NCI-H524 (cell line): ENCODE measurements around the gene CYFIP2.

Experiments used
- DNase-seq, 2 experiments: peaks; one replicate each; lab custom pipeline; 2025; lab: John Stamatoyannopoulos, UW

CYFIP2 gene

DNA sequence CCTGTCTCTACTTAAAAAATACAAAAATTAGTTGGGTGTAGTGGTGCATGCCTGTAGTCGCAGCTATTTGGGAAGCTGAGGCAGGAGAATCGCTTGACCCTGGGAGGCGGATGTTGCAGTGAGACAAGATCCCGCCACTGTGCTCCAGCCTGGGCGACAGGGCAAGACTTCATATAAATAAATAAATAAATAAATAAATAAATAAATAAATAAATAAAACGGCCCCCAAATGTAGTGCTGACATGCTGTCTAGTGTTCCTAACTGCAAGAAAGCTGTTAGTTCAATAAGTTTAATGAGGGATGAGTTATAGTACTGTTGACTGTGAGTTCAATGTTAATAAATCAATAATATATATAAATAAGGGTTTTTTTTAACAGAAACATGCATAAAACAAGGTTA is 7.5 kb upstream of the CYFIP2 start:
- no peak for DNase-seq

DNA sequence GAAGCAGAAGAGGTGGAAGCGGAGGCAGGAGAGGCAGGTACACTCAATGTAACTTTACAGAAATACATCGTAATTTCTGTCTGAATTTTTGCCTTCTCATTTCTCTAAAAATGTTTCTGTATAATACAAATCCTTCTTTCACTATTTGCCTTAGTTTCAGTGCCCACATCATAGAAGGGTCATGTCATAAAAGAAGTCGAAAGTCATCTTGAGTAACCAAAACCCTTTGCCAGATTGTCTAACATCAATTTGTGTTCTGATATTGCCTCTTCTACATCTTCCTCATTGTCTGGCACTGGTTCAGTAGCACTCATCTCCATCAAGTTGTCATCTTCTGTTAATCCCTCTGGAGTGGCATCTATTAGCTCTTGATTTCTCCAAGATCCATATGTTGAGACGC is 6.2 kb upstream of the CYFIP2 start:
- DNase-seq, result peak; percentile 97 to 98

DNA sequence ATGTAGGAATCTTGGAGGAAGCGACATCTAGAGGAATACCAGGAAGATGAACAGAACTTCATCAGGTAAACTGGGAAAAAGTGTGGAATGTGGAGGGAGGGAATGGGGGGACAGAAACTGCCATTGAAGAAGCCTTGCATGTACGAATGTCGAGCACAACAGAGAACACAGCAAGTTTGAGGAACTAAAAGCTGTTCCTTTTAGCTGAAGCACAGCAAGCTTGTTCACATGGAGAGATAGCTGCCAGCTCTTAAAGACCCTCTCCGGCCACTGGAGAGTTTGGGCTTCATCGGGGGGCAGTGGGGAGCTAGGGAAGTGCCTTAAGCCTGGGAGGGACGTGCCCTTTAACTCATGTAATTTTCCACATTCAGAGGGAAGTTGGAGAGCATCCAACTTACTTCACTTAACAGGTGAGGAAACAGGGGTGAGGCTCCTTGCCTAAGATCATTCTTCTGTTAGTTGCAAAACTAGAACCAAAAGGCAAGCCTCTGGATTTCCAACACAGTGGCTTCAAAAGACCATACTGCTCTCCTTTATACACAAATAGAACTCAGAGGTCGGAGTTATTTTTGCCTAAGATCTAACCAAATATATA is 2.3 kb upstream of the CYFIP2 start:
- DNase-seq, result no peak

DNA sequence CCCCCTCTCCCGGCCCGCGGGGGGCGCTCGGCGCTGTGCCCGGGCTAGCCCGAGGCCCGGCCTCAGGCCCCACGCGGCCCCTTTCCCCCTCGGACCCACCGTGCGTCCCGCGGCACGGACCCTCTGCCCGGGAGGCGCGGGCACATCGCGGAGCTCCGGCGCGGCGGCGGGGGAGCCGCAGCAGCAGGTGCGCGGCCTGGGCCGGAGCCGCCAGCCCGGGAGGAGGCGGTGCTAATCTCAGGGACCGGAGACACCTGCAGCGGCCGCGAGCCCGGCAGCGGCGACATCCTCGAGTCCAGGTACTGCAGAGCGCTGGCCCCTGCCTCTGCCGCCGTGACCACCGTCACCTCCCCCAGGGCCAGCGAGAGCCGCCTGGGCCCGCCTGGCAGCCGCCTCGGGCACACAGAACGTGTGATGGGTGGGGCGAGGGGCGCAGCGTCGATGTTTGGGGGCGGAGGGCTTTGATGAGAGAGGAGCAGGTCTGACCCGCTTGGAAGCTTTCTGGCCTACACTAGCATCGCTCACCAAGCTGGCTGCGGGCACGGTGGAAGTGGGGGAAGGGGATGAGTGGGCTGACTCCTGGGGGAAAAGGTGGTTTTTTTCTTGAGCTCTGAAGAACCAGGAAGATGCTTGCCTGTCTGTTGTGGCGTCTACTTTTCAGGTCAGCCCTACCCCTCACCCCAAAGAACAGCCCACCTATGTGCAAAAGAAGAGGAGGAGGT is 524 bp downstream of the CYFIP2 start:
- DNase-seq, result no peak

DNA sequence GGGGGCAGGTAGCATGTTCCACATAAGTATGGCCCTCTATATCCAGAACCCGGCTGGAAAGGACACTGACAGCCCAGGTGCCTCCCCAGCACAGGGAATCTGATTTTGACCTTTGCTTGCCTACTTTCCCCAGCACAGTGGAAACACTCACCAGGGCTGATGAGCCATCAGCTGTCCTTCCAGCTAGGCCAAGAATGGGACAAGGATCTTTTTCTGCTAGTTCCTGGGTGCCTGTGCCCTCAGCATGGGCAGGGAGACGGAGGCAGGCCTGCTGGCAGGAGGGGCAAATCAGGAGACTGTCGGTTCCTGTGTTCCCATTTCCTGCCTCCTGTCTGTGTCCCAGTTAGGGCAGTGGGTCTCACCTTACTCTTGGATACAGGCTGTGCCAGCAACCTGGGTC is 1.1 kb downstream of the CYFIP2 start:
- DNase-seq, result no peak

DNA sequence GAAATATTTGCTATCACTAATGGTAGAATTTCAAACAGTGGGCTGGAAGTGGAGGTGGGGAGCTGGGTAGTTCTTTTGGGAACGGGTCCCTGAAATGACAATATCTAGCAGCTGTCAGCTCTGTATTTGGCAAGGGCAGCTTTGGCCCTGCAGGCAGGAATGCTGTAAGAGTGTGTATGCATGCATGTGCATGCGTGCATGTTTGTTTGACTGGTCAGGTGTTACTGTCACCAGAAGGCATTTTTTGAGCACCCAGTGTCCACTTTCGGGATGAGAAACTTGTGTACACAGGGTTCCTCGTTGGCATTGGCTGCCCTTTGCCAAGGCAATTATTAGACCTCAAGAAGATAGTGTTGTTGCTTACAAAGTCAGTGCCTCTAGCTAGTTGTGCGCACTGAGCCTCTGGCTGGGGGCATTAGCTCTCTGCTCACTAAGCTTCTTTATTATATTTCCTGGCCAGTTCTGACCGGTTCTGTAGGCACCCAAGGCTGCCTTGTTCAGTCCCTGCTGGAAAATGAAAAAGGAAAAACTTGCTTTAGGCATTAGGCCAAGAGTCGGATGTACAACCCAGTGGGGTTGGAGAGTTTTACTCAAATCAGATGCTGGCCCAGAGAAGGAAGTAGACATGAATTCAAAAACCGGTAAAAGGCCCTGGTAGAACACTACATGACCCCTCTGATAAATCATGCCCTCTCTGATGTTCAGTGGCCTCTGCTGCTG is 2.0 kb downstream of the CYFIP2 start:
- DNase-seq, result no peak

DNA sequence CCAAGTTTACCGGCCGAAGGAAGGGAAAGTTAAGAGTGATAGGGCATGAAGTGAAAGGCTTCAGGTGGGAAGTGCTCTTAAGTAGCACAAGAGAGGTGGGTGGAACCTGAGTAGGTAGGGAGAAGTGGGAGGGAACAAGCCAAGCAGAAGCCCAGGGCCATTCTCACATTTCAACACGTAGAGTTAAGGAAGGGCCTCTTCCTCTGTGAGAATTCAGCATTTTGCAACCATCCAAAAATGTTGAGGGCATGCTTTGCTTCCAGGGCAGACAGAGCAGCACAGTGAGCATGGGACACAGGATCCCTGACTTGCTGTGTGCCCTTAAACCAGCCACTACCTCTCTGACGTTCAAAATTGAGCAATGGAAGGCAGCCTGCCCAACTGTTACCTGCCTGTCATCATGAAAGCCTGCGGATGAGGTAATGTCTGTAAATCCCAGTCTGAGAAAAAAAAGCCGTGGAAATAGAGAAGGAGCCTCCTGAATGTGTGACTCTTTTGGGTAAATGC is 3.3 kb downstream of the CYFIP2 start:
- no peak for DNase-seq

DNA sequence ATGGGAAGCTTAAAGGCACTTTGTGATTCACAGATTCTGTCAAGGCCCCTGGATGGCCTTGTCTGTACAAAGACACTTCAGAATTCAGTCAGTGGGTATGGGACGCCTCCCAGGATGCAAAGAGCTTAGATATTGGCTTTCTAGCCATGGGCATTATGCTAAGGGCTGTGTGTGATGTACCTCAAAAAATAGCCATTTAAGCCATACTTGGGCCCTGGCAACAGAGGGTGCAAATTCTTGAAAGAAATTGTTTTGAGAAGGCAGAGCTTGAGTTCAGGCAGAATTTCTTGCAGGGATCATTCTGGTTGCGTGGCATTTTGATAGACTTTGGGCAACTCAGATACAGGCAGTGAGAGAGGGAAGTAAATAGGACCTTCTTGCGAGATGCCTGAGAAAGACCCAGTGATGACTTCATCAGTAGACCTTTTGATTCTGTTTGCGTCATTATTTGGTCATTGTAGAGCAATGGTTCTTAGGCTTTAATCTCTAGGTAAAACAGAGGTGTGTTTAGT is 3.9 kb downstream of the CYFIP2 start:
- no peak for DNase-seq

DNA sequence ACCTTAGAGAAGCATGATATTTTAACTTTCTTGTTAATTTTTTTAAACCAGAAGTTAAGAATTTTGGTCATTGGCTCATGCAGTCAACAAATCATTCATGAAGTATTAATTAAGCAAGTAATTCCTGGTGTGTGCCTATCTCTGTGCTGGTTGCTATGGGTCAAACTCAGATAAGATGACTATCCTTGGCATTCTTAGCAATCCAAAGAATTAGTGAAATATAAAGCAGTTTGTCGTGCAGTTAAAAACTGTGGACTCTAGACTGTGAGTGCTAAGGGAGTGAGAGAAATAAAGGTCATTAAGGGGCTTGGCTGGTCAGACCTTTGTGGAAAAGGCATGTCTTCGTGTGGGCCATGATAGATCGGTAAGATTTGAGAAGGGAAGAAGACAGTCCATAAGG is 4.8 kb downstream of the CYFIP2 start:
- DNase-seq, result no peak

DNA sequence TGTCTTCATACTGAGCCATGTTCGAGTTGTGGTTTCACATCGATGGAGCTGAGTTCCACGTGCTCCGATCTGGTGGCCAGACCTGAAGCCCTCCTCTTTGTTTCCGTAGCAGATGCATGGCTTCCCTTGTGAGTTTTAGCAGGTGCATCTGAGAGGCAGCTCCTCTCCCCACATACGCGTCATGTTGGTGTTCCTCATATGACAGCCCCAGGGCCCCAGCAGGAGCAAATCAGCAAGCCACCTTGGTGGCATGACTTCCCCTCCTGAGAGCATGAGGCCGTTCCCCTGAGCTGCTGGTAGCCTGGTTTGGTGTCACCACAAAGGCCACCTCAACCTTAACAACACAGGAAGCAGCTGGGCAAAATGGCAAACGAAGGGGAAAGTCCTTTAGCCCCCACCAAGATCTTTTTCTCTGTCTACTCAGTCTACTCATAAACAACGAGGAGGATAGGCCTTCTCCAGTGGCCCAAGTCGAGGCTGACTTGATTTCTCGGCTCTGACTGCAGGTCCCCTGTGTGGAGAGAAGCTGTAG is 5.9 kb downstream of the CYFIP2 start:
- DNase-seq, result no peak

DNA sequence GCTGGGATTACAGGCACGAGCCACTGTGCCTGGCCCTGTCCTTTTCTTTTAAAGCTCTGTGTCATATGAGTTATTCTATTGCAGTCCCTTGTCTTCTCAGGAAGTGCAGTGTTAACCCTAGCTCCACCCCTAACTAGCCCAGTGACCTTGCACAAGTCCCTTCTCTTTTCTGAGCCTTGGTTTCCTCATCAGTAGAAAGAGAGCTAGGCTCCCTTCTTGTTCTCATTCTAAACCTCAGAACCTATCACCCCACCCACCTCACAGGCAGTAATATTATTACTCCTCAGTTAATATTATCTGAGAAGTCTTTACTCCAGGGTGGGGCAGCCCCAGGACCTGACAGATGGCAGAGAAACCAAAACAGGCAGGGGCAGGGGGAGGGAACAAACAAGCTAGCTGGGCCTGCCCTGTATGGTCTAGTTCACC is 7.2 kb downstream of the CYFIP2 start:
- peak in 1 of 2 experiments; percentile 28 for DNase-seq

DNA sequence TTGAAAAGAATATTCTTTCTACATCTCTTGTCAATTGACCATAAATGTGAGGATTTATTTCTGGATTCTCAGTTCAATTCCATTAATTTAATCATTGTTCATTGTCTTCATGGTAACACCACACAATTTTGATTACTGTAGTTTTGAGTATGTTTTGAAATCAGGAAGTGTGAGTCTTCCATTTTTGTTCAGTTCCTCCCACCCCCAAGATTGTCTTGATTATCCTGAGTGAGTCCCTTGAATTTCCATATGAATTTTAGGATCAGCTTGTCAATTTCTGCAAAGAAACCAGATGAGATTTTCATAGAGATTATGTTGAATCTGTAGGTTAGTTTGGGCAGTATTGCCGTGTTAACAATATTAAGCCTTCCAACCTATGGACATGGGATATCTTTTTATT is 9.5 kb downstream of the CYFIP2 start:
- no peak for DNase-seq

DNA sequence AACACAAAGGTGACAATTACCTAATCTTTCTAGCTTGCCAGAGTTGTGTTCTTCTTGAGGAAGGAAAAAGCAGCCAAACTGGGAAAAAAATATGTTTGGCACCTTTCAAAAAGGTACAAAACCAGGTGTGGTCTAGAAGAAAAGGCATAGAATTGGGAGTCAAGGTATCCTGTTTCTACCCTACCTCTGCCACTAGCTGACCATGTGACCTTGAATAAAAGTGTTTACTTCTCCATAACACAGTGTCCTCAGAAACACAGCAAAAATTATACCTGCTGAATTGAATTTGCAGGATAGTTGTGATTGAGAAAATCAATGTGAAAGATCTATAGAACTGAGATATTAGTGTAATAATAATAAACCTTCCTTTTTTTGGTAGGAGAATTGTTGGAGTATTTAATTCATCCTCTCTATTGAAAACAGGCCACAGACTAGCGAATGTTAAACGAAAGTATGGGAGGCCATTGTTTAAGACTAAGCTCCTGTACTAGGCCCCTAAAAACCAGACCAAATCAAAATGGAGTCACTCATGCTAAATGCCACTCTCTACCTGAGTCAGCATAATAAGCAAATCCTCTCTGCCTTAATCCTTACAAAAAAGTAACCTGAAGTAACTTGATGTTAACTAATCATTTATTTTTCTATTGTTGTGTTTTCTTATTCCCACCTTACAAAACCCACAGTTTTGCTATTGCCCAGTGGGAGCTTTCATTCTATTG is 12.6 kb downstream of the CYFIP2 start:
- DNase-seq, result no peak

DNA sequence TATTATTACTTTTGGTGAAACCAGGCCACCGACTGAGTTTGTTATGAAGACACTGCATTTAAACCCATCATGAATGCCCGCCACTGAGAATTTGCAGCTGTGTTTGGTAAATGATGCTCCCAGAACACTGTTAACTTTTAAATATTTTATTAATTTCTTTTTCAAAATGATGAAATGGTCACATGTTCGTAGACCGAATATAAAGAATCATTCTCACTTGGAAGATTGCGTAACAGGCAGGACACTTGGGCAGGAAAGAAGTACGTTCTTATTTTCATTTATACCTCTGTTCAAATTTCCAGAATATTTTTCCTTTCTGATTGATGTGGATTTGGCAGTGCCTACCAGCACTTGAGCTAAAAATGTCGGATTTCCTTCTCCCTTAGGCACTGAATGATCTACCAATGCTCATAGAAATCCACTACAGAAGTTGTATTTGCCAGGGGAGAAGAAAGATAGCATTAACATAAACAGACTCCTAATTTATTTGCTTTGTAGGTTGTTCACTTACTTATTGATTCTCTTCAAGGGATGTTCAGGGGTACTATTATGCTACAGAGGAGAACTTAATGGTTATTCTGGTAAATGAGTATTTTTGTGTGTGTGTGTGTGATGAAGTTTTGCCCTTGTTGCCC is 13.8 kb downstream of the CYFIP2 start:
- no peak for DNase-seq

DNA sequence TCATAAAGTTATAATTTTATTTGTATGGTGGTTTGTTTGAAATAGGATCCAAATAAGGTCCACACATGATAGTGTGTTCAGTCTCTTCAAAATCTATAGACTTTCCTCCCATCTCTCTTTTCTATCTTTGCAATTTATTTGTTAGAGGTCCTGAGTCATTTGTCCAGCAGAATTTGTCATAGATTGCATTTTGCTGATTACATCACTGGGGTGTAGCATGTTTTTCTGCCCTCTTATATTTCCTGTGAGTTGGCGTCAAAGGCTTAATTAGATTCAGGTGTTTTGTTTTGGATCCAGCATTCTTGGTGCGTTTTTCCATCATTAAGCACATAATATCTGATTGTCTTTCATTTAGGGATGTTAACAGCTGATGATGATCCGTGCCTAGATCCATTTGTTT is 15.0 kb downstream of the CYFIP2 start:
- DNase-seq, result no peak

DNA sequence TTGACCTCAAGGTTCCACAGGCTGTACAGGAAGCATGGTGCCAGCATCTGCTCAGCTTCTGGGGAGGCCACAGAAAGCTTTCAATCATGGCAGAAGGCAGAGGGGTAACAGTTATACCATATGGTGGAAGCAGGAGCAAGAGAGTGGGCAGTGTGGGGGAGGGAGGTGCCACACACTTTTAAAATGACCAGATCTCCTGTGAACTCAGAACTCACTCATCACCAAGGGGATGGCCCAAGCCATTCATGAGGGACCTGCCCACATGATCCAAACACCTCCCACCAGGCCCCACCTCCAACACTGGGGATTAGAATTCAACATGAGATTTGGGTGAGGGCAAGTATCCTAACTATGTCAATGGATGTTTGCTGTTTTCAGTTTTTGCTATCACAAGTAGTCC is 16.2 kb downstream of the CYFIP2 start:
- DNase-seq, result no peak

DNA sequence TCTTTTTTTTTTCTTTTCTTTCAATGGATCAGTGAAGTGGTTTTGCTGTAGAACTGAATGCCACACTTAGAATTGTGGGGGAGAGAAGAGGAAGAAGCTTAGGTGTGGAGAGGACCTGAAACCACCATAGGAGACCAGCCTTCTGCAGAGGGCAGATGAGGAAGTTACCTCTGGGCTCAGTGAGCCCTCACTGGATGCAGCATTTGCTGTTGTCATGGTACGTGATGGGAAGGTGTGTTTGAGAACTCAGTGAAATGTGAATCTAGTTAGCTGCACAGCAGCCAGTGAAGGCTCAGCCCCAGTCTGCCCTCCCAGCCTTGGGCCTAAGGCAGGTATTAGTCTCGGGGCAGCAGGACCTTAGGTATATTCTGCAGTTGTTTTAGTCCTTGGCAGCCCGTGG is 17.5 kb downstream of the CYFIP2 start:
- DNase-seq, result no peak

DNA sequence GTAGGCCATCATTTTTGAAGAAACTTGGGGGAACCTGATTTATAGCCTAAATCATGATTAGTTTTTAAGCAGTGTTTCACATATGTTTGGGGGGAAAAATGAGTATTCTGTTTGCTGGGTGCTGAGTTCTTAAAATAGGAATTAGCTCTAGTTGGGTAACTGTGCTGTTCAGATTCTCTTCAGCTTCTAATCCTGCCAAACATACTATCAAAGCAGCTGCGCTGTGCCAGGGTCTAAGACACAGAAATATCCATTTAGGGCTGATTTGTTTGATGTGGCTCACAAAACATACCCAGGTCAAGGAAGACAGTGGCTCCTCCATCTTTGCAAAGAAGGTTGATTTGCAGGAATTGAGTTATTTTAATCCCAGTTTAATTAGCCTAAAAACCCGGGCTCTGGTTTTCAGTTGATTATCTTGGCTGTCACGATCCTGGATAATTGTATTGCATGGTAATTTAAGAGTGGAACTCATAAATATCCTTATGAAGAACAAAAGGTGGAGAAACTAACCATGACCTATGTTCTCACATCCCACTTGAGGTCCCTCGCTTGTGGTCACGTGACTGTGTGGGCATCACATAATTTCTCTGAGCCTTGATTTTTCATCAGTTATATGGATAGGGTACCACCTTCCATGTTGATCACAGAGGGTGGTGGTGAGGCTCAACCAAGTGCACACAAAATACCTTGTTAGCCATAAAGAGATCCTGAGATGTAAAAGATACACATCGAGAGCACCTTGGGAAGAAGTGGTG is 18.7 kb downstream of the CYFIP2 start:
- no peak for DNase-seq

DNA sequence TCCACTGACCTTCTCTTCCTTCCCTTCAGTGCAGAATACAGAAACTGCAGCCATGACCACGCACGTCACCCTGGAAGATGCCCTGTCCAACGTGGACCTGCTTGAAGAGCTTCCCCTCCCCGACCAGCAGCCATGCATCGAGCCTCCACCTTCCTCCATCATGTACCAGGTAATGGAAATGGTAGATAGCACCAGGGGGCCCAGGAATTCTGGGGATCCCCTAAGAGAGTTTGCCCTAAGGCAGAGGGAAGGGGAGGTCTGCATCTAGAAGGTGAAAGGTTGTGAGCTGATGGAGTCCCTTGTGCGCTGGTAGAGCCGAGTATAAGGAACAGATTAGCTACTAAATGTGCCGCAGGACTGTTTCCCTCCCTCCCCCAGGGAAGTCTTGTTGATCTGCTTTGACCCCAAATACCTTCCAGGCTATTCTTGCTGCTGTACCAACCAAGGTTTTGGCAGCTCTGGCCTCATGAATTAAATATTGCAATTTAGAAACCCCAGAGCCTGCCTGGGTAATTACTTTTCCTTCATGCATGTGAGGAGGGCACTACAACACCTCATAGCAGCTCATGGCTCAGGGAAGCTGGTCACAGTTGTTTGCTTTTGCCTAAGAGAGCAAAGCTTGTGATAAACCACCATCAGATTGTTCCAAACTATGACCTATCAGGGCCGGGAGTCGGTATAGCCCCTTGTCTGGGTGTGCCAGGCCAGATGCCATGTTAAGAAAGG is 19.6 kb downstream of the CYFIP2 start:
- no peak for DNase-seq

DNA sequence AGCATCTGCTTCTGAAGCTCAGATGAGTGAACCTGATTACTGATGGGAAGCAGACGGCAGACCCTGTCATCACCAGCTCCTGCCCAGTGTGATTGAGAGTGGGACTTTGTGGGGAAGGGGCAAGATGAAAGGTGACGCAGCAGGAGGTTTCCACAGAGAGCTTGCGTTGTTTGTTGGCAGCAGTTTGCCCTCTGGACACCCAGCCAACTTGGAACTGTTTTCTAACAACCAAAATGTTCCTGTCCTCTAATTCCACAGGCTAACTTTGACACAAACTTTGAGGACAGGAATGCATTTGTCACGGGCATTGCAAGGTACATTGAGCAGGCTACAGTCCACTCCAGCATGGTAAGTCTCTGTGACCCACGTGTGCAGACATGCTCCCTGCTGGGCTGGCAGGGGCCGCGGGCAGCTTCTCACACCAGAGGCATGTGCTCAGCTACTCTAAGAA is 20.9 kb downstream of the CYFIP2 start:
- DNase-seq, result no peak
